MM.1S (cell line): ENCODE measurements around the gene NUDT7.

Experiments
- DNase-seq: peaks from one replicate; pipeline ENCODE4 v3.0.0-alpha.2; 2015
- H2AFZ ChIP-seq: fragments of 300-600 bp; sonication (generic); 2 replicates; pipeline ENCODE4 v1.6.0; 2016; ENCODE audit warnings: antibody characterized with exemption, low read length
- H3F3A ChIP-seq: fragments of 300-600 bp; sonication (generic); 2 replicates; pipeline ENCODE4 v1.6.1; 2016; ENCODE audit warnings: mild to moderate bottlenecking, antibody characterized with exemption, low read length, moderate library complexity, mixed read lengths; ENCODE audit not compliant: insufficient read depth
- H3K27ac ChIP-seq: fragments of 300-600 bp; sonication (generic); 2 replicates; pipeline ENCODE4 v1.5.1; 2016; ENCODE audit warnings: mild to moderate bottlenecking, low read length
- H3K27me3 ChIP-seq: fragments of 300-600 bp; sonication (generic); replicated peaks from 2 replicates; pipeline ENCODE4 v1.6.0; 2016; ENCODE audit warnings: low read length; ENCODE audit not compliant: insufficient read depth
- H3K36me3 ChIP-seq: fragments of 300-600 bp; sonication (generic); replicated peaks from 2 replicates; pipeline ENCODE4 v1.6.1; 2016; ENCODE audit warnings: mild to moderate bottlenecking, low read length, mixed read lengths; ENCODE audit not compliant: insufficient read depth
- H3K4me1 ChIP-seq: fragments of 300-600 bp; sonication (generic); 2 replicates; pipeline ENCODE4 v1.6.1; 2016; ENCODE audit warnings: low read length, mixed read lengths
- H3K4me2 ChIP-seq: fragments of 300-600 bp; sonication (generic); 2 replicates; pipeline ENCODE4 v1.6.0; 2016; ENCODE audit warnings: low read depth, low read length
- H3K4me3 ChIP-seq: fragments of 300-600 bp; sonication (generic); 2 replicates; pipeline ENCODE4 v1.5.1; 2016; ENCODE audit warnings: low read length, mixed read lengths
- H3K79me2 ChIP-seq: fragments of 300-600 bp; sonication (generic); 2 replicates; pipeline ENCODE4 v1.6.1; 2016; ENCODE audit warnings: mixed run types, low read length, mixed read lengths
- H3K9ac ChIP-seq: fragments of 300-600 bp; sonication (generic); 2 replicates; pipeline ENCODE4 v1.6.1; 2016; ENCODE audit warnings: low read length, mixed read lengths
- H3K9me2 ChIP-seq: fragments of 300-600 bp; sonication (generic); replicated peaks from 2 replicates; pipeline ENCODE4 v1.6.1; 2016; ENCODE audit warnings: mild to moderate bottlenecking, low read length, mixed read lengths; ENCODE audit not compliant: insufficient read depth
- H3K9me3 ChIP-seq: fragments of 300-600 bp; sonication (generic); replicated peaks from 2 replicates; pipeline ENCODE4 v1.6.1; 2016; ENCODE audit warnings: mild to moderate bottlenecking, low read length, mixed read lengths; ENCODE audit not compliant: insufficient read depth
- H4K20me1 ChIP-seq: fragments of 300-600 bp; sonication (generic); 2 replicates; pipeline ENCODE4 v1.6.1; 2016; ENCODE audit warnings: mild to moderate bottlenecking, low read length, moderate library complexity, mixed read lengths; ENCODE audit not compliant: insufficient read depth
- EZH2 ChIP-seq: fragments of 300-600 bp; sonication (generic); optimal IDR thresholded peaks from 2 replicates; pipeline ENCODE3; 2017; ENCODE audit warnings: low read depth, mild to moderate bottlenecking, antibody characterized with exemption, low read length, mixed read lengths
- EZH2phosphoT487 ChIP-seq: fragments of 300-600 bp; sonication (generic); IDR thresholded peaks from 2 replicates; pipeline ENCODE4 v1.6.1; 2018; ENCODE audit warnings: antibody characterized with exemption, low read length
- TF ChIP-seq, protein P1 (sequence below): fragments of 300-600 bp; sonication (generic); IDR thresholded peaks from 2 replicates; pipeline ENCODE4 v1.5.1; 2016; ENCODE audit warnings: antibody characterized with exemption, low read length, mixed read lengths

The NUDT7 gene

DNA sequence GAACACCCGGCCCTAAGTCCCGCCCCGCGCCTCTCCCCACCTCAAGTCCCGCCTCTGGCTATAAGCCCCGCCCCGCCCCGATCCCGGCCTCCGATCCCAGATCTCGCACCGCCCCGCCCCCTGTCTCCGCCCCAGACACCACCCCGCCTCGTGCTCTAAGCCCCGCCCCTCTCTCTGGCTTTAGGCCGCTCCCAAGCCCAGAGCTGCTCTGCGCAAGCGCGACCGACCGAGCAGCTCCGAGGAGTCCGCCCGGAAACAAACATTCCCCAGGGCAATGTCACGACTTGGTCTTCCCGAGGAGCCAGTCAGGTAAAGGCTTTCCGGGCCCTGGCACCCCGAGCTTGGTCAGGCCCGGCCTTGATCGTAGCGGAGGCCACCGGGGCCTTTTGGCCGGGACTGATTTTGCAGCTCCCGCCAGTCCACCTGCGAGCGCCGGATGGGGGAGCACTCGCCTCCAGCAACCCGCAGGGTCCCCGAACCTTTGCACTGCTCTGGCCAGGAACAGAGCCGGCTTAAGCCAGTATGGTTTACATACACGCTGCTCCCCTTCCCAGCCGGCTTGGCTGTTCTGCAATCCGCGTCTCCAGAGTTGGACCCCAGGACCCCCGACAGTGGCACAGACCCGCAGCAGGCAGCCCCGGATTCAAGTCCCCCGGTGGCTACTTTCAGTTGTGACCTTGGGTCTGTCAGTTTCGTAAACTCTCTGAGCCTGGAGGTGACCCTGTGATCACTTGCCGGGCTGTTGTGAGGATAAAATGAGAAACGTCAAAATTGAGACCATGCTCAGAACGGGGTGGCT, at the start of gene NUDT7:
NUDT7 (plus strand) TSS at position 206 of the 799 bp plus-strand sequence; CDS start at position 275, 69 bp downstream.
- H3F3A ChIP-seq = peaks cover 12% of the 10 kb centered on the region
- peak within 1 kb of the TSS; percentile 66 for H3K9ac ChIP-seq
- H3K4me1 ChIP-seq = no peaks in the 10 kb centered on the region
- no peaks in the 10 kb centered on the region; the same call in 1 of the 2 replicates for H3K27me3 ChIP-seq
- TF ChIP-seq, protein P1, sequence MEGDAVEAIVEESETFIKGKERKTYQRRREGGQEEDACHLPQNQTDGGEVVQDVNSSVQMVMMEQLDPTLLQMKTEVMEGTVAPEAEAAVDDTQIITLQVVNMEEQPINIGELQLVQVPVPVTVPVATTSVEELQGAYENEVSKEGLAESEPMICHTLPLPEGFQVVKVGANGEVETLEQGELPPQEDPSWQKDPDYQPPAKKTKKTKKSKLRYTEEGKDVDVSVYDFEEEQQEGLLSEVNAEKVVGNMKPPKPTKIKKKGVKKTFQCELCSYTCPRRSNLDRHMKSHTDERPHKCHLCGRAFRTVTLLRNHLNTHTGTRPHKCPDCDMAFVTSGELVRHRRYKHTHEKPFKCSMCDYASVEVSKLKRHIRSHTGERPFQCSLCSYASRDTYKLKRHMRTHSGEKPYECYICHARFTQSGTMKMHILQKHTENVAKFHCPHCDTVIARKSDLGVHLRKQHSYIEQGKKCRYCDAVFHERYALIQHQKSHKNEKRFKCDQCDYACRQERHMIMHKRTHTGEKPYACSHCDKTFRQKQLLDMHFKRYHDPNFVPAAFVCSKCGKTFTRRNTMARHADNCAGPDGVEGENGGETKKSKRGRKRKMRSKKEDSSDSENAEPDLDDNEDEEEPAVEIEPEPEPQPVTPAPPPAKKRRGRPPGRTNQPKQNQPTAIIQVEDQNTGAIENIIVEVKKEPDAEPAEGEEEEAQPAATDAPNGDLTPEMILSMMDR = peak; percentile 20; the same call in 1 of the 2 replicates
- TF ChIP-seq EZH2 = no peak
- DNase-seq = peak; percentile 85
- H3K36me3 ChIP-seq = no peaks in the 10 kb centered on the region
- no peaks in the 10 kb centered on the region for H4K20me1 ChIP-seq
- H3K27ac ChIP-seq = peak within 1 kb of the TSS; percentile 81; the same call in 1 of the 2 replicates
- no peaks in the 10 kb centered on the region for H3K79me2 ChIP-seq
- H3K4me2 ChIP-seq = peak within 1 kb of the TSS; percentile 83
- H3K9me3 ChIP-seq = no peaks in the 10 kb centered on the region
- H3K9me2 ChIP-seq = no peaks in the 10 kb centered on the region
- peak within 1 kb of the TSS; percentile 61; the same call in 1 of the 2 replicates for H2AFZ ChIP-seq
- H3K4me3 ChIP-seq = peak within 1 kb of the TSS; percentile 70

GRCh38 chr16:77674888-77675287, 47.4 kb upstream of the NUDT7 start:
- no peaks in the 10 kb centered on the region for H3F3A ChIP-seq
- no peaks in the 10 kb centered on the region for H3K9me2 ChIP-seq
- H3K4me3 ChIP-seq = no peak overlapping the region
- no peaks in the 10 kb centered on the region for H3K9me3 ChIP-seq
- TF ChIP-seq EZH2 (no peak), EZH2phosphoT487 (no peak)
- TF ChIP-seq, protein P1 = no peak
- no peaks in the 10 kb centered on the region for H3K4me1 ChIP-seq
- H3K36me3 ChIP-seq = no peaks in the 10 kb centered on the region
- no peak overlapping the region for H3K27ac ChIP-seq
- H3K79me2 ChIP-seq = no peaks in the 10 kb centered on the region
- H3K27me3 ChIP-seq = no peaks in the 10 kb centered on the region
- no peaks in the 10 kb centered on the region for H4K20me1 ChIP-seq
- H3K9ac ChIP-seq = no peak overlapping the region
- no peak for DNase-seq
- H2AFZ ChIP-seq = no peak overlapping the region
- H3K4me2 ChIP-seq = no peak overlapping the region

GRCh38 chr16:77675464-77676324, 46.6 kb upstream of the NUDT7 start:
- Histone ChIP-seq H3K79me2 (no peaks in the 10 kb centered on the region), H3K9ac (no peak overlapping the region), H3K27me3 (no peaks in the 10 kb centered on the region), H3K4me1 (no peaks in the 10 kb centered on the region), H3K27ac (no peak overlapping the region), H4K20me1 (no peaks in the 10 kb centered on the region), H3K9me3 (no peaks in the 10 kb centered on the region), H3K4me3 (no peak overlapping the region), H3K9me2 (no peaks in the 10 kb centered on the region), H2AFZ (no peak overlapping the region), H3K4me2 (no peak overlapping the region), H3F3A (no peaks in the 10 kb centered on the region), H3K36me3 (no peaks in the 10 kb centered on the region)
- DNase-seq = peak; percentile 44
- no peak for TF ChIP-seq EZH2
- TF ChIP-seq, protein P1 = peak; percentile 68
